GM12878 (cell line): ENCODE data around the gene ZNF883. TPM values are rescaled to one million over a fixed set of nuclear protein-coding genes. Genes with fewer than 3 reads are reported as not detected.

Source experiments
- ATAC-seq: fragments of 200-7000 bp; cut with Tn5 transposase; 3 replicates; pipeline ENCODE4 v1.9.1; 2020; ENCODE audit warnings: mild to moderate bottlenecking, moderate library complexity
- BruUV-seq: library from RNA; stranded (reverse); fragments of 400-500 nt; replicated peaks from 2 replicates; lab custom pipeline; 2021; lab: Mats Ljungman, UMichigan
- CTCF ChIA-PET: fragments of 300-600 bp; sonication (Branson Sonifier 250); formaldehyde crosslinking; extraction: SDS; loops from one replicate; lab custom pipeline; 2021; ENCODE audit warnings: inconsistent platforms; lab: Yijun Ruan, JAX
- POLR2A ChIA-PET: fragments of 350-600 bp; formaldehyde crosslinking; extraction: SDS; loops from one replicate; lab custom pipeline; 2021; ENCODE audit warnings: inconsistent platforms; lab: Charles Lee
- RAD21 ChIA-PET: fragments of 300-600 bp; sonication (Branson Sonifier 250); formaldehyde crosslinking; loops from one replicate; lab custom pipeline; 2023; ENCODE audit warnings: antibody characterized with exemption; ENCODE audit not compliant: unreplicated experiment; lab: Charles Lee
- SMC1A ChIA-PET: fragments of 300-600 bp; sonication (Branson Sonifier 250); formaldehyde crosslinking; loops from one replicate; lab custom pipeline; 2023; ENCODE audit not compliant: unreplicated experiment, uncharacterized antibody; lab: Charles Lee
- DNase-seq: peaks from one replicate; pipeline ENCODE4 v3.0.0-alpha.2; 2011; ENCODE audit warnings: low read depth, low spot score
- FAIRE-seq: peaks from 3 replicates; lab custom pipeline; 2011; peaks lifted over from hg19 to GRCh38; lab: Jason Lieb, UNC
- H2AFZ ChIP-seq: 2 replicates; pipeline ENCODE4 v1.6.0; 2011; ENCODE audit warnings: low read depth, low read length, control low read depth; ENCODE audit not compliant: control insufficient read depth
- H3K27ac ChIP-seq: 2 replicates; pipeline ENCODE4 v1.5.1; 2011; ENCODE audit warnings: control low read depth; ENCODE audit not compliant: control insufficient read depth, insufficient read depth
- H3K27me3 ChIP-seq, 2 experiments: replicated peaks in 1 of 2; 2 replicates each; pipeline versions ENCODE4 v1.6.0 to v1.6.1; 2011; ENCODE audit warnings: low read length in 1 of 2; ENCODE audit not compliant: control insufficient read depth in 2 of 2, insufficient read depth in 2 of 2
- H3K36me3 ChIP-seq, 2 experiments: 2 replicates each; pipeline ENCODE4 v1.5.1; 2011; ENCODE audit warnings: low read length in 1 of 2; ENCODE audit not compliant: control insufficient read depth in 2 of 2, insufficient read depth in 2 of 2
- H3K4me1 ChIP-seq: 2 replicates; pipeline ENCODE4 v1.6.1; 2011; ENCODE audit warnings: mild to moderate bottlenecking, low read length, moderate library complexity, mixed read lengths; ENCODE audit not compliant: control insufficient read depth, insufficient read depth
- H3K4me2 ChIP-seq: 2 replicates; pipeline ENCODE4 v1.6.0; 2011; ENCODE audit warnings: control low read depth; ENCODE audit not compliant: control insufficient read depth, insufficient read depth
- H3K4me3 ChIP-seq: fragments of 200-600 bp; sonication (generic); 2 replicates; pipeline ENCODE4 v1.5.1; 2016
- H3K79me2 ChIP-seq: 2 replicates; pipeline ENCODE4 v1.6.0; 2011; ENCODE audit warnings: low read length; ENCODE audit not compliant: control insufficient read depth, insufficient read depth
- H3K9ac ChIP-seq: 2 replicates; pipeline ENCODE4 v1.8.0; 2011; ENCODE audit warnings: low read length, control low read depth, mixed read lengths; ENCODE audit not compliant: control insufficient read depth, insufficient read depth
- H3K9me3 ChIP-seq: replicated peaks from 3 replicates; pipeline ENCODE4 v1.5.1; 2011; ENCODE audit warnings: mild to moderate bottlenecking, low read length; ENCODE audit not compliant: control insufficient read depth, insufficient read depth
- H4K20me1 ChIP-seq: 2 replicates; pipeline ENCODE4 v1.6.0; 2011; ENCODE audit not compliant: control insufficient read depth, insufficient read depth
- EED ChIP-seq: sonication (generic); IDR thresholded peaks from 2 replicates; pipeline ENCODE4 v1.6.1; 2016; ENCODE audit warnings: antibody characterized with exemption, low read depth
- FOXM1 ChIP-seq: IDR thresholded peaks from 2 replicates; pipeline ENCODE4 v1.6.1; 2012; ENCODE audit warnings: low read depth, mild to moderate bottlenecking, inconsistent platforms, low read length, moderate library complexity
- MTA3 ChIP-seq: IDR thresholded peaks from 2 replicates; pipeline ENCODE4 v1.6.1; 2012; ENCODE audit warnings: low read length, inconsistent platforms, borderline replicate concordance
- PML ChIP-seq: IDR thresholded peaks from 2 replicates; pipeline ENCODE4 v1.6.1; 2012; ENCODE audit warnings: low read length, inconsistent platforms
- ZNF384 ChIP-seq: IDR thresholded peaks from 2 replicates; pipeline ENCODE4 v1.6.1; 2012; ENCODE audit warnings: low read depth, mild to moderate bottlenecking, low read length, improper control_type of control experiment, borderline replicate concordance
- WGBS: methylation state at CpG from one replicate; pipeline ENCODE4 v1.1.6; 2016; ENCODE audit warnings: low lambda C conversion rate; ENCODE audit not compliant: insufficient replicate concordance, insufficient coverage; ENCODE audit errors: missing lambda C conversion rate; 5-methylcytosine and 5-hydroxymethylcytosine counted together
- in situ Hi-C: fragments of 300-500 bp; cut with MboI; formaldehyde crosslinking; loops from 9 replicates; pipeline ENCODE4 v1.14.3; 2018; ENCODE audit warnings: mixed read lengths
- intact Hi-C: fragments of 100-400 bp; cut with micrococcal nuclease; formaldehyde crosslinking; loops from one replicate; pipeline ENCODE4 v1.14.2; 2022; ENCODE audit not compliant: unreplicated experiment
- polyA plus RNA-seq, 11 experiments: library from polyadenylated mRNA; depleted of rRNA in 4 of 11; unstranded in 6 of 11; stranded (reverse) in 5 of 11; fragments of >200 nt; fragmentation: Nextera tagmentation in 4 of 11; fragmentation: Illumina TruSeq in 1 of 11; extraction: Ambion mirVana in 4 of 11; extraction: Trizol in 1 of 11; gene quantifications; 1 replicate in 1 of 11; 2 replicates in 10 of 11; pipeline versions ENCODE4 v1.2.1 to v1.2.3, GENCODE V29; 2011 to 2016; ENCODE audit warnings: inconsistent platforms in 2 of 11, missing spikeins in 2 of 11, low read depth in 1 of 11
- total RNA-seq, 4 experiments: library from RNA; depleted of rRNA in 3 of 4; stranded (reverse); fragments of >200 nt in 3 of 4; fragmentation: Illumina TruSeq in 1 of 4; extraction: Trizol in 1 of 4; gene quantifications; 2 replicates each; pipeline versions ENCODE4 v1.2.1 to v1.2.3, GENCODE V29; 2013 to 2021
- TF ChIP-seq, protein P1 (sequence below): IDR thresholded peaks from 2 replicates; pipeline ENCODE4 v1.6.1; 2011; ENCODE audit warnings: borderline replicate concordance, low read depth, mild to moderate bottlenecking, moderate library complexity, low read length; ENCODE audit not compliant: insufficient read depth, poor library complexity, severe bottlenecking
- TF ChIP-seq, protein P2 (sequence below): IDR thresholded peaks from 2 replicates; pipeline ENCODE4 v1.6.1; 2011; ENCODE audit warnings: borderline replicate concordance, low read depth, mild to moderate bottlenecking, moderate library complexity, mixed read lengths, low read length; ENCODE audit not compliant: insufficient read depth; ENCODE audit errors: extremely low read length
- TF ChIP-seq, protein P3 (sequence below): fragments of 450-650 bp; conservative IDR thresholded peaks from 2 replicates; pipeline ENCODE4 v1.6.1; 2017; ENCODE audit warnings: mild to moderate bottlenecking, moderate library complexity

The ZNF883 gene
- total and polyA plus RNA-seq, 10 of the 15 experiments (the other 5 are each of a cell fraction or from before 2014, with no cell fraction given) = 0.10 to 0.72 (median 0.25) TPM

DNA sequence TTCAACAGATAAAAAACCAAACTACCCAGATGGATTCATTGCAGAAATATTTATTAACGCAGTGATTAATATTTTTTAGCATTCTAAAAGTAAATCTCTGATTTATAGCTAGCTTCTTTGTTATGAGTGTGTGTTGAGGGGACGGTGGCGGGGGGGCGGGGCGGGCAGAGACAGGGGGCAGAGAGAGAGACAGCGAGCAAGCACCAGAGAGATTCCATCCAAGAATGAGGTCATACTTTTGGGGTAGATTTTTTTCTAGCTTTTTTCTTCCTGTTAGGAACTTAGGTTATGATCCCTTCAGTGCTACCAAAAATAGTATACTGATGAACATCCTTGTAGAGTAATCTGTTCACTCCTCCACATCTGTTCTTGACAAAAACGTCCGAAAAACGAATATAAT lies 500 bp upstream of the ZNF883 start:
- no peak overlapping the region for H3K4me3 ChIP-seq
- WGBS = 12% methylated on average over 9 of the region's 9 CpGs
- no peaks in the 10 kb centered on the region for H4K20me1 ChIP-seq
- TF ChIP-seq, protein P1, sequence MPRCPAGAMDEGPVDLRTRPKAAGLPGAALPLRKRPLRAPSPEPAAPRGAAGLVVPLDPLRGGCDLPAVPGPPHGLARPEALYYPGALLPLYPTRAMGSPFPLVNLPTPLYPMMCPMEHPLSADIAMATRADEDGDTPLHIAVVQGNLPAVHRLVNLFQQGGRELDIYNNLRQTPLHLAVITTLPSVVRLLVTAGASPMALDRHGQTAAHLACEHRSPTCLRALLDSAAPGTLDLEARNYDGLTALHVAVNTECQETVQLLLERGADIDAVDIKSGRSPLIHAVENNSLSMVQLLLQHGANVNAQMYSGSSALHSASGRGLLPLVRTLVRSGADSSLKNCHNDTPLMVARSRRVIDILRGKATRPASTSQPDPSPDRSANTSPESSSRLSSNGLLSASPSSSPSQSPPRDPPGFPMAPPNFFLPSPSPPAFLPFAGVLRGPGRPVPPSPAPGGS = no peak
- TF ChIP-seq FOXM1 = no peak
- TF ChIP-seq, all 136 proteins: peak for 0
- no peak overlapping the region for H3K9ac ChIP-seq
- SMC1A ChIA-PET = no interaction called here
- no peaks in the 10 kb centered on the region; the same call in 2 of the 3 replicates for H3K9me3 ChIP-seq
- FAIRE-seq (no peak), ATAC-seq (no peak), DNase-seq (no peak)
- no peak overlapping the region for H2AFZ ChIP-seq
- no peaks in the 10 kb centered on the region for H3K79me2 ChIP-seq
- no peaks in the 10 kb centered on the region for H3K4me1 ChIP-seq
- no peak overlapping the region for H3K27ac ChIP-seq
- in situ Hi-C loops (no loop called here), intact Hi-C loops (no loop called here)
- POLR2A ChIA-PET = no interaction called here
- CTCF ChIA-PET = no interaction called here
- H3K27me3 ChIP-seq = no peaks in the 10 kb centered on the region
- H3K4me2 ChIP-seq = no peak overlapping the region
- RAD21 ChIA-PET = no interaction called here
- no TSS peak for BruUV-seq
- no peaks in the 10 kb centered on the region for H3K36me3 ChIP-seq

DNA sequence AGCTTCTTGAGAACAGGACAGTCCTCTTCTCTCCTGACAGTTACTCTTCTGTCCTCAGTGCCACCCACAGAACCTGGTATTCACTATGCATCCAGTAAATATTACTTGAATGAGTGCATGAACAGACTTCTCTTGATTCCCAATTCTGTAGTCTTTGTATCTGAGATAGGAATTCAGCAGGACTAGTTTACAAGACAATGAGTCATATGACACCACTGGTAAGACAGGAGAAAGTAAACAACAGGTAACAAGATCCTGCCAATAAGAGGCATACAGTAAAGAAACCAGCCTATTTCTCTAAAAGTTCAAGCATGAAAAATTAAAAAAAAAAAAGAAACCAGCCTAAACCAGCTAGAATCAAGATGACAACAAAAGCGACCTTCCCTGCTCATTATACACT lies 6.2 kb downstream of the ZNF883 start:
- Histone ChIP-seq H3K4me3 (no peak overlapping the region), H3K9ac (no peak overlapping the region), H3K79me2 (no peaks in the 10 kb centered on the region), H3K4me1 (no peaks in the 10 kb centered on the region), H3K4me2 (no peak overlapping the region), H2AFZ (no peak overlapping the region), H3K36me3 (no peaks in the 10 kb centered on the region), H3K27ac (no peak overlapping the region), H4K20me1 (no peaks in the 10 kb centered on the region), H3K9me3 (no peaks in the 10 kb centered on the region; the same call in 2 of the 3 replicates), H3K27me3 (no peaks in the 10 kb centered on the region)
- intact Hi-C loops = no loop called here
- no TSS peak for BruUV-seq
- CTCF ChIA-PET = no interaction called here
- SMC1A ChIA-PET = no interaction called here
- WGBS = 0% methylated on average over 1 of the region's 1 CpG
- no peak for FAIRE-seq
- in situ Hi-C loops = no loop called here
- no peak for ATAC-seq
- POLR2A ChIA-PET = no interaction called here
- RAD21 ChIA-PET = no interaction called here
- DNase-seq = no peak
- TF ChIP-seq ZNF384 (no peak), MTA3 (no peak), PML (no peak), EED (no peak)
- TF ChIP-seq, protein P2, sequence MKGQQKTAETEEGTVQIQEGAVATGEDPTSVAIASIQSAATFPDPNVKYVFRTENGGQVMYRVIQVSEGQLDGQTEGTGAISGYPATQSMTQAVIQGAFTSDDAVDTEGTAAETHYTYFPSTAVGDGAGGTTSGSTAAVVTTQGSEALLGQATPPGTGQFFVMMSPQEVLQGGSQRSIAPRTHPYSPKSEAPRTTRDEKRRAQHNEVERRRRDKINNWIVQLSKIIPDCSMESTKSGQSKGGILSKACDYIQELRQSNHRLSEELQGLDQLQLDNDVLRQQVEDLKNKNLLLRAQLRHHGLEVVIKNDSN = no peak
- TF ChIP-seq, protein P3, sequence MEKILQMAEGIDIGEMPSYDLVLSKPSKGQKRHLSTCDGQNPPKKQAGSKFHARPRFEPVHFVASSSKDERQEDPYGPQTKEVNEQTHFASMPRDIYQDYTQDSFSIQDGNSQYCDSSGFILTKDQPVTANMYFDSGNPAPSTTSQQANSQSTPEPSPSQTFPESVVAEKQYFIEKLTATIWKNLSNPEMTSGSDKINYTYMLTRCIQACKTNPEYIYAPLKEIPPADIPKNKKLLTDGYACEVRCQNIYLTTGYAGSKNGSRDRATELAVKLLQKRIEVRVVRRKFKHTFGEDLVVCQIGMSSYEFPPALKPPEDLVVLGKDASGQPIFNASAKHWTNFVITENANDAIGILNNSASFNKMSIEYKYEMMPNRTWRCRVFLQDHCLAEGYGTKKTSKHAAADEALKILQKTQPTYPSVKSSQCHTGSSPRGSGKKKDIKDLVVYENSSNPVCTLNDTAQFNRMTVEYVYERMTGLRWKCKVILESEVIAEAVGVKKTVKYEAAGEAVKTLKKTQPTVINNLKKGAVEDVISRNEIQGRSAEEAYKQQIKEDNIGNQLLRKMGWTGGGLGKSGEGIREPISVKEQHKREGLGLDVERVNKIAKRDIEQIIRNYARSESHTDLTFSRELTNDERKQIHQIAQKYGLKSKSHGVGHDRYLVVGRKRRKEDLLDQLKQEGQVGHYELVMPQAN = no peak
